Measurements from ENCODE around the gene FCRLA.

FCRLA gene

DNA sequence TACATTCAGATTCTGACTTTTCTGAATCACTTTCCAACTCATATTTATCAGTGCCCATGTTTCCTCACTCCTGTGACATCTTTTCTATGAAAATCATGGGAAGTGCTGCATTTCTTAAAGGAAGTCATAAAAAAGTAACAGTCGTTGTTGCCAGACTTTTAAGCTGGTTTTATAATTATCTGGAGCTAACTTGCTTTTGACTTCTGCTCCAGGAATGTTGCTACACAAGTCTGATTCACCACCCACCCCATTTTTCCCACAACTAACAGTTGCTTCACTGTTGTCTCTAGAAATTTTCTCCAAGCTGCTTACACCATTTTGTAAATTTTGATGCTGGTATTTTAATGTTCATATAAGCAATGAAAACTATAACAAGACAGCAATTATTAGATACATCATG, 26.5 kb downstream of the FCRLA start:
- no peak for DNase-seq

DNA sequence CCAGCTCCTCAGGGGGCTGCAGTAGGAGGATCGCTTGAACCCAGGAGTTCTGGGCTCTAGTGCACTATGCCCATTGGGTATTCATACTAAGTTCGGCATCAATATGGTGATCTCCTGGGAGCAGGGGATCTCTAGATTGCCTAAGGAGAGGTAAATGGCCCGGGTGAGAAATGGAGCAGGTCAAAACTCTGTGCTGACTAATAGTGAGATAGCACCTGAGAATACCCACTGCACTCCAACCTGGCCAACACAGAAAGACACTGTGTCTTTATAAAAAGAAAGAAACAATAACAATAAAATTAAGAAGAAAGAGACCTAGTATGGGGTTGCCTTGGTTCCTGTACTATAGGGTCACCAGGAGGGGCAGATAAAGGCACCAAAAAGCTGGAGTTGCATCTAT, 28.8 kb downstream of the FCRLA start:
- no peak for DNase-seq

DNA sequence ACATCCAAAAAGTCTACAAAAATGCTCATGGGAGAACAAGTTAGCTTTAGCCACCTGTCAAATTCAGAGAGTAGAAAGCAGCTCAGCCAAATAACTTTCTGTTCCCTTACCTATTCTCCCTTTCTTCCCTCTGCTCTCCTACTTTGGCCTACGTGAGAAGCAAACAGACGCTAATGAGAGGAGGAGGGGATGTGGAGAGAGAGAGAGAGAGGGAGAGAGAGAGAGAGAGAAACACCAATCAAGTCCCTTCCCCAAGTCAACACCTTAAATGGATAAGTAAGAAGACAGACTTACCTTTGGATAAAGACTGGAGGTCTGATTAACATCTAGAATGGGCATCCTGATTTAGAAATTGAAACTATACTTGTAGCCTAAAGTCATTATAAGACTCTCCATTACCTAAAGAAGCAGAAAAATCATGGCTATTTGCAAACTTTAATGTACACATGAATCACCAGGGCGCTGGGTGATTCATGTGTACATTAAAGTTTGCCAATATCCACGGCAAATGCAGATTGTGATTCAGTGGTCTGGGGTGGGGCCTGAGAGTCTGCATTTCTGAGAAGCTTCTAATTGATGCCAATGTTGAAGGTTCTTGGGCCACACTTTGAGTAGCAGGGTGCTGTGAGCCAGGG, 29.4 kb downstream of the FCRLA start:
- no peak for DNase-seq

DNA sequence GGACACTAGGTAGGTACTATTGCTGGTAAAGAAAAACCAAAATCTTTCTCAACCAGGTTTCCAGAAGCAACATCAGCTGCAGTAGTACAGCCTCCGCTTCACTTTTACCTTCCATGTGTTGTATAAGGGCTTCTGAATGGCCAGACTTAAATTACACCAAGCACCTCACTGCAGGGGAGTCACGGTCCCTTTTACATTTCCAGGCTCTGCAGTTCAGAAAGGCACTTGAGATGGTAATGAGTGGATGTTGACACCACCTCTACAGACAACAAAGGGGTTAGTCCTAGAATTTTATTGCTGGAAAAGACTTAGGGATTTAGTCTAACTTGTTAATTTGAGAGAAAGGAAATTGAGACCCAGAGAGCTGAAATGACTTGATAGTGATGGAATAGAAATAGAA, 30.6 kb downstream of the FCRLA start:
- DNase-seq, result no peak

DNA sequence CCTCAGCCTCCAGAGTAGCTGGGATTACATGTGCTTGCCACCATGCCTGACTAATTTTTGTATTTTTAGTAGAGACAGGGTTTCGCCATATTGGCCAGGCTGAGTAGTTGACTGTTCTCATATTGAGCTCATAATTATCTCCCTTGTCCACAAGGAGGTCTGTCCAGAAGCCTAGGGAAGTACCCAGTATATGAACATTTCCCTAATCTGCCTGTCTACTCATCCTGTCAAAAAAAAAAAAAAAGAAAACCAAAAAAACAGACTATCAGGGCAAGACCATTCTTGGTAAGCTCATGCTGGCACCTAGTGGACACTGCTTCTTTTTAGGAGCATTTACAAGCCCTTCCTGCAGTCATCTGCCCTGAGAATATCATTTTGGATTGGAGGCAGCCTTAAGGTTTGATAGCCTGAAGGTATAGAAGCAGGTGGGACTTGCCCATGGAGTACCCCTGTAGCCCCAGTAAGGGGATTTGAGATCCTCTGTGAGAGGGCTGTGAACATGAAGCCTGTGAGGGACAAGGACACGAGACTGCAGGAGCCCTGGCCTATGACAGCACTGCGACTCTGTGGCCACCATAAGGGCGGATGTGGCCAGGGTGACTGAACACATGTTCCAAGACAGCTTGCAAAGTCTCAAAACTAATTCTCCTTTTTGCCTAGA, 31.7 kb downstream of the FCRLA start:
- no peak for DNase-seq

DNA sequence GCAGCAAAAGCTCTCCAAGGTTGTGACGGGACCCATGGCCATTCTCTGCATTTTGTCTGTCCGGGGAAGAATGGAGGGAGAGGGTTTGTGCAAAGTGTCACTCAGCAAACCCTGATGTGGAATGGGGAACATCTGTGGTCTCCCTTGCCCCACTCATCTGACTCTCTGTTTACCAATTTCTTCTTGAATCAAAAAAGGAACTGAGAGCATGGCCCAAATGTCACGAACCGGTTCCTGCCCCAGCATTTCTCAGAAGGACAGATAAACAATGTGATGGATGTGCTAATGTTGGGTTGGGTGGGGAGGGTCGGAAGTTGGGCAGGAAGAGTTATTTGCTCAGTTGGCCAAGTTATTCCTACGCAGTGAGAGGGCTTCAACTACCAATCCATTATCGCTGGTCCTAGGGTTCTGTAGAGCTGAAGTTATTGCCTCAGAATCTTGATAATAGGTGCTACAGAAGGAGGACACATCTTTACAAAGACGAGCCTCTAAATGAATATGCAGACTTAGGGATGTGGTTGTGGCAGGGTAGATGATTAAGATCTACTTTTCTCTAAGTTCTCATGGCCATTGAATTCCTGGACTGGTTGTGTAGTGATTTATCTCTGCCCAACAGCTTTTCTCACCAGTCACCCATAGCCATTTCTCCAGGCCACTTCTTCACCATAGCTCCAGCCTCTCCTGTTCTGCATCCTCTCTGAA, 33.0 kb downstream of the FCRLA start:
- no peak for DNase-seq

DNA sequence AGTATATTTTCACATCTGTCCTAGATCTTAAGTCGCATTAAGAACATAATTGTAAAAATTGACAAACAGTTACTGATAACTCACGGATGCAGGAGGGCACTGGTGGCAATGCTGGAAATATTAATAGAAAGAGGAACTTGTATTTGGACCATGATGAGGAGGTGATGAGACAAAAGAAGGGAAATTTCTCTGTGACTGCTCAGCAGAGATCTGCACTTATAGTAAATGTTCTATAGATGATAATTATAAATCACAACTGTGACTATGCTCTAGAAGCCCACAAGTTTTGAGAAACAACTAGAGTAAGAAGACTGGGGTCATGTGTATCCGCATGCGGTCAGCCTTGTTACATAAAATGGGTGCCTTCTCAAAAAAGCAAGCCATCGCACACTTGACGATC, 33.9 kb downstream of the FCRLA start:
- DNase-seq, result no peak

DNA sequence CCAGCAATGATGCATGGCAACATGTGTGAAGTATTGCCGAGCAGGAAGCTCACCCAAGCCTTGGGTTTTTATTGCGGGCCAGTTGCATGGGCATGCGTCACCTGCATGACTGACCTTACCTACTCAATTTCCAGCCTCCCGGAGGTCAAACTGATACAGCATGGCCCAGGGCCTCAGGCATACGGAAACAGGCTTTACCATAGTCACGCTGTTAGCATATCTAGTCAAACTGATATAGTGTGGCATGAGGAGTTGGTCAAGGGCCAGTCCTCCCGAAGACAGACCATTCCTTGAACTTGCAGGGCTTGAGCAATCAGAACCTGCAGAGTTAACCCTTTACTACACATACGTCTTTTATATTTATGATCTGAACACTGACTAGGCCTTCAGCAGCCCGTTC, 36.2 kb downstream of the FCRLA start:
- no peak for DNase-seq

DNA sequence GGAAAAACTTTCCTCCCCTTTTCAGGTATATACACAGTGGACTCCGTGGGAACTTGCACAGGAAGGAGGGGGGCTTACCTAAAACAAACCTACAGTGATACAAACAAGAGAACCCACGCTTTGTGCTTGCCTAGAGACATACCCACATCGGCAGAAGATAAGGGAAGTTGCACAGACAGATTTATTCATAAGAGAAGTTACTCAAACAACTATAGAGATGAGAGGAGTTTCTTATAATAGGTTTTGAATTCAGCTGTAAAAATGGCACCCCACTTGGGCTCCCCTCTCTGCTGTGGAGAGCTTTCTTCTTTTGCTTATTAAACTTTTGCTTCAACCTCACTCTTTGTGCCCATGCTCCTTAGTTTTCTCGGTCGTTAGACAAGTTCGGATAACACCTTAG, 40.8 kb downstream of the FCRLA start:
- DNase-seq, result no peak

DNA sequence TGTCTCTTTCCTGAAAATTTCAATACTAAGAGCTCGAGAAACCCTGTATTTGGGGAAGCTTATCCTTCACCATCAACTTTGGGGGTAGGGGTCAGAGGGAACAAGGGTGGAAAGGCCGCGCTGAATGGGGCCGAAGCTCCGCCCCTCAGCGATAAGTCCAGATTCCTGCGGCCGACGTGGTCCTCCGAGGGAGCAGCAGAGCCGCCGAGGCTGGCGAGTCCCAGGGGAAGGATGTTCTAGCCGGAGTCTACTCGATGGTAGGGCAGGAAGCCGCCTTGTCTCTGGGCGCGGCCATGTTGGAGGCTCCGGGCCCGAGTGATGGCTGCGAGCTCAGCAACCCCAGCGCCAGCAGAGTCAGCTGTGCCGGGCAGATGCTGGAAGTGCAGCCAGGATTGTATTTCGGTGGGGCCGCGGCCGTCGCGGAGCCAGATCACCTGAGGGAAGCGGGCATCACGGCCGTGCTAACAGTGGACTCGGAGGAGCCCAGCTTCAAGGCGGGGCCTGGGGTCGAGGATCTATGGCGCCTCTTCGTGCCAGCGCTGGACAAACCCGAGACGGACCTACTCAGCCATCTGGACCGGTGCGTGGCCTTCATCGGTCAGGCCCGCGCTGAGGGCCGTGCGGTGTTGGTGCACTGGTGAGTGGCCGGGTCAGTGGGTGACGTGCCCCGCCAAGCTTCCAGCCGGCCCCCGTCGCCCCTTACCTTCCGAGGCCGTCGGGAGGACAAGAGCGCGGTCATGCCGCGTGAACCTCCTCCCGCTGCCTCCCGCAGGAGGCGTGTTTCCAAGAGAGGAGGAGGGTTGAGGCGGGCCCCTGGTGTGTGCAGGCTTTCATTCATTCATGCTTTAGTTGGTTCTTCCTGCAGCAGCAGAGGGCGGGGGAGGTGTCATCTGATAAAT, 42.7 kb downstream of the FCRLA start, which contains the start of gene DUSP12:
DUSP12 (plus strand) TSS at position 278 of the 899 bp plus-strand sequence; CDS start at position 294, 16 bp downstream.
- peak; percentile 80 to 85 for DNase-seq

DNA sequence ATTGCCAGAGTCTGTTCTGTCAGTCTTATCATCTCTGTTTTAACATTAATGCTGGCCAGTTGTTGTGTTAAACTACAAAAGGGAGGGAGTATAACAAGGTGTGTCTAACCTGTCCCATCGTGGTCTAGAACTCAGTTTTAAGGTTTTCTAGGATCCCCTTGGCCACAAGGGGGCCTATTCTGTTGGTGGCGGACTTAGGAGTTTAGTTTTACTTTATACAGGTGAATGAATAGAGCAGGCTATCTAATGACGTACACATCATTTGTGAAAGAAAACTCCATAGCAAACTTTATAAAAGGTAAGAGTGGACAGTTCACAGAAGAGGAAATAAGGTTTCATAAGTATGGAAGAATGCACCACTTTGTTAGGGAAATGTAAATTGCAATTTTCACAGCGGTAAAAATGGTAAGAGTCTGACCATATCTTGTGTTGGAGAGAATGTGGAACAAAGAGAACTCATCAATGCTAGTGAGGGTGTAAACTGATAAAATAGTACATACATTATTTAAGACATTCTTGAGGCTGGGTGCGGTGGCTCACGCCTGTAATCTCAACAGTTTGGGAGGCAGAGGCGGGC, 56.6 kb downstream of the FCRLA start:
- DNase-seq, result no peak
